ENCODE results near the gene AFAP1L2. TPM values are rescaled to one million over a fixed set of nuclear protein-coding genes. Genes with fewer than 3 reads are reported as not detected.

The AFAP1L2 gene
- total RNA-seq, 1 donor from 2014 or later, result 5.3 TPM

GRCh38 chr10:114392112-114392835 is 12.0 kb downstream of the AFAP1L2 start:
- Histone ChIP-seq H3K4me3 (no peak overlapping the region), H3K36me3 (no peaks in the 10 kb centered on the region), H3K27me3 (ENCODE audit: low read depth) (peaks cover 6% of the 10 kb centered on the region), H3K27ac (no peak overlapping the region), H3K4me1 (peaks cover 5% of the 10 kb centered on the region), H3K9me3 (no peaks in the 10 kb centered on the region)
- TF ChIP-seq CTCF (IDR thresholded peaks at IDR 0.05), result no peak
- intact Hi-C loops (cut with DNase I), result no loop called here
- DNase-seq, result no peak
- ATAC-seq, result no peak

GRCh38 chr10:114391599-114391998 is 12.7 kb downstream of the AFAP1L2 start:
- ATAC-seq (no peak), DNase-seq (no peak)
- Histone ChIP-seq H3K4me1 (peaks cover 5% of the 10 kb centered on the region), H3K9me3 (no peaks in the 10 kb centered on the region), H3K27me3 (ENCODE audit: low read depth) (peaks cover 6% of the 10 kb centered on the region), H3K36me3 (no peaks in the 10 kb centered on the region), H3K4me3 (no peak overlapping the region), H3K27ac (no peak overlapping the region)
- no peak for TF ChIP-seq CTCF (IDR thresholded peaks at IDR 0.05)
- intact Hi-C loops (cut with DNase I), result no loop called here

- no peak overlapping the region for H3K27ac ChIP-seq
- H3K4me3 ChIP-seq, result no peak overlapping the region
- no peak for DNase-seq
- intact Hi-C loops (cut with DNase I), result no loop called here
- no peaks in the 10 kb centered on the region for H3K9me3 ChIP-seq
- H3K36me3 ChIP-seq, result no peaks in the 10 kb centered on the region
- H3K27me3 ChIP-seq (ENCODE audit: low read depth), result no peaks in the 10 kb centered on the region
- no peak for TF ChIP-seq CTCF (IDR thresholded peaks at IDR 0.05)
- ATAC-seq, result peak in 1 of 2 donors; percentile 24
- H3K4me1 ChIP-seq, result peaks cover 5% of the 10 kb centered on the region
Measured at GRCh38 chr10:114389426-114389825, 14.9 kb downstream of the AFAP1L2 start.

- intact Hi-C loops (cut with DNase I), result no loop called here
- Histone ChIP-seq H3K4me3 (no peak overlapping the region), H3K27me3 (ENCODE audit: low read depth) (no peaks in the 10 kb centered on the region), H3K9me3 (no peaks in the 10 kb centered on the region), H3K27ac (no peak overlapping the region), H3K36me3 (no peaks in the 10 kb centered on the region), H3K4me1 (peaks cover 2% of the 10 kb centered on the region)
- TF ChIP-seq CTCF (IDR thresholded peaks at IDR 0.05), result no peak
- no peak for DNase-seq
- ATAC-seq, result no peak
Measured at GRCh38 chr10:114388275-114388674, 16.0 kb downstream of the AFAP1L2 start.

GRCh38 chr10:114387784-114388183 is 16.5 kb downstream of the AFAP1L2 start:
- Histone ChIP-seq H3K27me3 (ENCODE audit: low read depth) (no peaks in the 10 kb centered on the region), H3K4me3 (no peak overlapping the region), H3K36me3 (no peaks in the 10 kb centered on the region), H3K4me1 (no peaks in the 10 kb centered on the region), H3K9me3 (no peaks in the 10 kb centered on the region), H3K27ac (no peak overlapping the region)
- intact Hi-C loops (cut with DNase I), result no loop called here
- DNase-seq, result no peak
- TF ChIP-seq CTCF (IDR thresholded peaks at IDR 0.05), result no peak
- no peak for ATAC-seq

All from lower lobe of right lung (tissue), 2 donors.